GM12892 (cell line): ENCODE data around the gene LMO3.

Experiments used
- POLR2A ChIP-seq: IDR thresholded peaks from 2 replicates; pipeline ENCODE4 v1.6.1; 2011; ENCODE audit warnings: low read depth, low read length, control low read depth
- TAF1 ChIP-seq: IDR thresholded peaks from 2 replicates; pipeline ENCODE4 v1.6.1; 2011; ENCODE audit warnings: low read depth, mild to moderate bottlenecking, control low read depth, low read length, borderline replicate concordance

GRCh38 chr12:16590645-16591044, 15.3 kb downstream of the LMO3 start:
- TF ChIP-seq TAF1 = no peak
- no peak for TF ChIP-seq POLR2A
